ENCODE results near the gene RNF181. TPM values are rescaled to one million over a fixed set of nuclear protein-coding genes. Genes with fewer than 3 reads are reported as not detected.

RNF181 gene
- total and polyA plus RNA-seq, 2 of the 8 experiments (the other 6 are each of a cell fraction or from before 2014, with no cell fraction given), result 97.2 to 514 TPM

GRCh38 chr2:85582492-85582891, 13.1 kb upstream of the RNF181 start:
- H3K18ac ChIP-seq (ENCODE audit: extremely low read depth, low read length), result no peak overlapping the region
- peaks cover 8 to 34% (median 21%) of the 10 kb centered on the region in 4 experiments; a peak in 6 of 7 replicates for H3K27me3 ChIP-seq (replicated peaks in 1 of 4; ENCODE audit: control insufficient read depth in 3 of 4, extremely low read depth in 1 of 4, insufficient read depth in 3 of 4, low read length in 3 of 4)
- no peaks in the 10 kb centered on the region for H3K36me3 ChIP-seq (ENCODE audit: control insufficient read depth in 2 of 4, insufficient read depth in 4 of 4, low read length in 3 of 4)
- DNase-seq (ENCODE audit: low read depth in 1 of 2, low spot score in 2 of 2) (no peak), FAIRE-seq (no peak)
- H3K23ac ChIP-seq (ENCODE audit: insufficient read length), result no peak overlapping the region
- no peaks in the 10 kb centered on the region for H4K20me1 ChIP-seq (replicated peaks in 1 of 2; ENCODE audit: control insufficient read depth in 1 of 2, insufficient read depth in 2 of 2, low read length in 2 of 2)
- H2BK12ac ChIP-seq (ENCODE audit: low read depth, low read length), result no peak overlapping the region
- no peak overlapping the region for H3K4me3 ChIP-seq (ENCODE audit: extremely low read depth in 1 of 4, insufficient read depth in 2 of 4, low read depth in 3 of 4, low read length in 4 of 4)
- H2BK15ac ChIP-seq (ENCODE audit: low read length), result no peak overlapping the region
- H3K79me1 ChIP-seq (ENCODE audit: low read depth, low read length), result no peaks in the 10 kb centered on the region; the same call in 1 of the 2 replicates
- H3K23me2 ChIP-seq (ENCODE audit: low read depth, low read length), result peaks cover 7% of the 10 kb centered on the region; the same call in 1 of the 2 replicates
- no peak for TF ChIP-seq USF2 (IDR thresholded peaks at IDR 0.05; ENCODE audit: low read length)
- TF ChIP-seq TBP (IDR thresholded peaks at IDR 0.05; ENCODE audit: low read depth, low read length), result no peak
- no peak for TF ChIP-seq MAFK (IDR thresholded peaks at IDR 0.05; ENCODE audit: low read depth, low read length)
- no peak for TF ChIP-seq JUN (IDR thresholded peaks at IDR 0.05; ENCODE audit: low read depth, low read length)
- TF ChIP-seq EZH2 (IDR thresholded peaks at IDR 0.05; ENCODE audit: low read depth, low read length, severe bottlenecking), result no peak
- TF ChIP-seq TCF12 (IDR thresholded peaks at IDR 0.05; ENCODE audit: low read depth, low read length), result no peak
- 92% methylated on average over 1 of the region's 1 CpG; no CpG with 5 or more reads in 1 of the 2 experiments for WGBS, 2 experiments (ENCODE audit: extremely low coverage in 1 of 2, insufficient coverage in 1 of 2, insufficient read length in 1 of 2, insufficient replicate concordance in 2 of 2, low coverage in 1 of 2, low lambda C conversion rate in 2 of 2, missing lambda C conversion rate in 1 of 2)
- no peak overlapping the region for H4K8ac ChIP-seq (ENCODE audit: extremely low read depth, insufficient read depth, low read length)
- ChIA-PET CTCF (ENCODE audit: partially characterized antibody) (interaction anchor here (1.5 kb wide), 1 partner anchor 32 kb away, joined by 3 read pairs; no protein-coding TSS in a partner anchor), POLR2A (ENCODE audit: partially characterized antibody) (no interaction called here)
- H2AK5ac ChIP-seq (ENCODE audit: low read depth, low read length), result no peak overlapping the region
- H2BK5ac ChIP-seq (ENCODE audit: low read depth, low read length), result no peak overlapping the region
- H3K79me2 ChIP-seq (ENCODE audit: control insufficient read depth in 1 of 2, insufficient read depth in 2 of 2, low read length in 2 of 2), result no peaks in the 10 kb centered on the region
- no peak overlapping the region for H3K56ac ChIP-seq (replicated peaks; ENCODE audit: insufficient read length, low read depth, low read length)
- H4K5ac ChIP-seq (ENCODE audit: insufficient read length, low read depth, low read length), result no peak overlapping the region
- H4K91ac ChIP-seq (replicated peaks; ENCODE audit: insufficient read length, low read length), result no peak overlapping the region
- no peak overlapping the region for H2BK20ac ChIP-seq (ENCODE audit: low read length)
- no peaks in the 10 kb centered on the region for H3K9me3 ChIP-seq (ENCODE audit: insufficient read depth in 2 of 2, low read depth in 1 of 2, low read length in 1 of 2)
- no peak overlapping the region for H3K4me2 ChIP-seq (ENCODE audit: insufficient read depth in 1 of 2, low read depth in 2 of 2, low read length in 2 of 2)
- no peak overlapping the region for H3K4ac ChIP-seq (replicated peaks; ENCODE audit: insufficient read length, low read depth, low read length)
- H3K4me1 ChIP-seq (replicated peaks in 1 of 4; ENCODE audit: control insufficient read depth in 3 of 4, insufficient read depth in 4 of 4, low read length in 3 of 4), result peaks cover 2 to 19% (median 11%) of the 10 kb centered on the region in 4 experiments
- no peak overlapping the region for H2AFZ ChIP-seq (ENCODE audit: low read length)
- H3K14ac ChIP-seq (ENCODE audit: insufficient read length), result no peak overlapping the region
- H2BK120ac ChIP-seq (replicated peaks; ENCODE audit: low read depth, low read length), result no peak overlapping the region
- H3K27ac ChIP-seq (ENCODE audit: low read depth, low read length), result no peak overlapping the region
- H3K9ac ChIP-seq (replicated peaks in 1 of 4; ENCODE audit: extremely low read depth in 1 of 4, low read depth in 3 of 4, low read length in 3 of 4), result no peak overlapping the region

Measured in H1 (cell line).